ENCODE data around the gene ANKRD36C.
"Not testable (repeated sequence)": the region's sequence is repeated elsewhere in the genome, so short reads cannot be mapped to it uniquely, and the experiment has no call there.

DNA sequence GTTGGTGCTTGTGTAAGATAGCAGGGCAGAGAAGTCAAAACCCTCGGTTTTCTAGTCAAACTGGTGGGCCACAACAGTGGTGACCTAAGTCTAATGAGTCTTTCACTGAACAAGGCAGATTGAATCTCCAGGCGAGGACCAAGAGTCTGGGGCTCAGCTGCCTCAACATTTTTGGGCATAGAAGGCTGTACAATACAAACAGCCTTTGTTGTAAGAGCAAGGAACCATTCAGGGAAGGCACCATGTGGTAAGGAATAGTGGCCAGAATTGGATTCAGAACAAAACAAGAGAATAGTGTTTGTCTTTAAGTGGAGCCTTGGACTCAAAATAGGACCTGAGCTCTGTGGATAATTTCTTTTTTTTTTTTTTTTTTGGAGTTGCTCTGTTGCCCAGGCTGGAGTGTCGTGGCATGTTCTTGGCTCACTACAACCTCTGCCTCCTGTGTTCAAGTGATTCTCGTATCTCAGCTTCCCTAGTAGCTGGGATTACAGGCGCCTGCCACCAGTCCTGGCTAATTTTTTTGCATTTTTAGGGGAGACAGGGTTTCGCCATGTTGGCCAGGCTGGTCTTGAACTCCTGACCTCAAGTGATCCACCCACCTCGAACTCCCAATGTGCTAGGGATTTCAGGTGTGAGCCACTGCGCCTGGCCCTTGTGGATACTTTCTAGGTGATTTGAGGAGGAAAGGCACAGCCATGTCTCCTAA lies 20.6 kb upstream of the ANKRD36C start:
- TF ChIP-seq POLR2A, POLR2AphosphoS5, EP300 (IDR thresholded peaks at IDR 0.05): not testable (repeated sequence)
- TF ChIP-seq, protein P1, sequence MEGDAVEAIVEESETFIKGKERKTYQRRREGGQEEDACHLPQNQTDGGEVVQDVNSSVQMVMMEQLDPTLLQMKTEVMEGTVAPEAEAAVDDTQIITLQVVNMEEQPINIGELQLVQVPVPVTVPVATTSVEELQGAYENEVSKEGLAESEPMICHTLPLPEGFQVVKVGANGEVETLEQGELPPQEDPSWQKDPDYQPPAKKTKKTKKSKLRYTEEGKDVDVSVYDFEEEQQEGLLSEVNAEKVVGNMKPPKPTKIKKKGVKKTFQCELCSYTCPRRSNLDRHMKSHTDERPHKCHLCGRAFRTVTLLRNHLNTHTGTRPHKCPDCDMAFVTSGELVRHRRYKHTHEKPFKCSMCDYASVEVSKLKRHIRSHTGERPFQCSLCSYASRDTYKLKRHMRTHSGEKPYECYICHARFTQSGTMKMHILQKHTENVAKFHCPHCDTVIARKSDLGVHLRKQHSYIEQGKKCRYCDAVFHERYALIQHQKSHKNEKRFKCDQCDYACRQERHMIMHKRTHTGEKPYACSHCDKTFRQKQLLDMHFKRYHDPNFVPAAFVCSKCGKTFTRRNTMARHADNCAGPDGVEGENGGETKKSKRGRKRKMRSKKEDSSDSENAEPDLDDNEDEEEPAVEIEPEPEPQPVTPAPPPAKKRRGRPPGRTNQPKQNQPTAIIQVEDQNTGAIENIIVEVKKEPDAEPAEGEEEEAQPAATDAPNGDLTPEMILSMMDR (IDR thresholded peaks at IDR 0.05): not testable (repeated sequence)
